HG02610 (cell line): ENCODE measurements around the gene FAM53C.
"Not testable (repeated sequence)": the region's sequence is repeated elsewhere in the genome, so short reads cannot be mapped to it uniquely, and the experiment has no call there.

Experiments
- ATAC-seq: cut with Tn5 transposase; IDR thresholded peaks from one replicate; pipeline ENCODE4 v1.9.1; 2021; ENCODE audit warnings: mild to moderate bottlenecking, moderate library complexity; ENCODE audit not compliant: unreplicated experiment

Gene FAM53C

DNA sequence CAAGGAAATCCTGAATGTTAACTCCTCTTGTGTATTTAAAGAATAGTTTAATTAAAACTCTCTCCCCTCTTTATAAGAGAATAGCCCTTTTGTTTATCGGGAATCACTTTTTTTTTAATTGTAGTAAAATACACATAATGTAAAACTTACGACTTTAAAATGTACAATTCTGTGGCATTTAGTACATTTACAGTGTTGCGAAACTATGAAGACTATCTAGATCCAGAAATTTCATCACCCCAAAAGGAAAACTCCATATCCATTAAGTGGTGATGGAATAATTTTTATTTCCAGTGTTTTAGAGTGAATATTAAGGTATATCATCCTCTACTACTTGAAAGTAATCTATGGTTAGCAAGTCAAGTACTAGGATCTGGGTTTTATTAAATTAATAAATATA is 51.3 kb downstream of the FAM53C start:
- no peak for ATAC-seq

DNA sequence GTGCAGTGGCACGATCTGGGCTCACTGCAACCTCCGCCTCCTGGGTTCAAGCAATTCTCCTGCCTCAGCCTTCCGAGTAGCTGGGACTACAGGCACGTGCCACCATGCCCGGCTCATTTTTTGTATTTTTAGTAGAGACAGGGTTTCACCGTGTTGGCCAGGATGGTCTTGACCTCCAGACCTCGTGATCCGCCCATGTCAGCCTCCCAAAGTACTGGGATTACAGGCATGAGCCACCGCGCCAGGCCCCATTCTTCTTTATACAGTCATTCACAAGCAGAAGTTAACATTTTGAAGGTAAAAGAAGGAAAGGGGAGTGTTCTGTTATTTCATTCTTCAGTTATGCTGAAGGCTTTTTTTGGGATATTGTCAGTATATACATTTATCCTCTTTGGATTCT is 51.8 kb downstream of the FAM53C start:
- ATAC-seq: not testable (repeated sequence)

DNA sequence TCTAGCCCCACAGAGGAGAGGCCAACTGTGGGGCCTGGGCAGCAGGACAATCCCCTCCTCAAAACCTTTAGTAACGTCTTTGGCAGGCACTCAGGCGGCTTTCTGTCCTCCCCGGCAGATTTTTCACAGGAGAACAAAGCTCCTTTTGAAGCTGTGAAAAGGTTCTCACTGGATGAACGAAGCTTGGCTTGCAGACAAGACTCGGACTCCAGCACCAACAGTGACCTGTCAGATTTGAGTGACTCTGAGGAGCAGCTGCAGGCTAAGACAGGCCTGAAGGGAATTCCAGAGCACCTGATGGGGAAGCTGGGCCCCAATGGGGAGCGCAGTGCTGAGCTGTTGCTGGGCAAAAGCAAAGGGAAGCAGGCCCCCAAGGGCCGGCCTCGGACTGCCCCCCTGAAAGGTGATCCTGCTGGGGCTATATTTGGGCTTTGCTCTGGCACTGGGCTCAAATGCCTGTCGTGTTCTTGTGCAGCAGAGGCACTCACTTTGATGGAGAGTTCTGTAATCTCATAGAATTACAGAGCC is 53.9 kb downstream of the FAM53C start:
- ATAC-seq: no peak
